HG02642 (cell line): Measurements from ENCODE around the gene CCDC39.
A peak's percentile ranks its signal among the peaks of the same experiment; 100 is the strongest.

Experiments
- ATAC-seq: cut with Tn5 transposase; IDR thresholded peaks from one replicate; pipeline ENCODE4 v1.9.1; 2021; ENCODE audit warnings: mild to moderate bottlenecking; ENCODE audit not compliant: unreplicated experiment, poor library complexity

Gene CCDC39

GRCh38 chr3:180679178-180680096 is at the start of gene CCDC39:
Gene CCDC39 (minus strand): TSS chr3:180679489. CDS start chr3:180679380, 109 bp downstream.
- peak; percentile 99 for ATAC-seq

- no peak for ATAC-seq
Measured at GRCh38 chr3:180720012-180720411, 40.7 kb upstream of the CCDC39 start.

GRCh38 chr3:180707896-180708295 is 28.6 kb upstream of the CCDC39 start:
- ATAC-seq, result no peak

- no peak for ATAC-seq
Measured at GRCh38 chr3:180705619-180706018, 26.3 kb upstream of the CCDC39 start.

DNA sequence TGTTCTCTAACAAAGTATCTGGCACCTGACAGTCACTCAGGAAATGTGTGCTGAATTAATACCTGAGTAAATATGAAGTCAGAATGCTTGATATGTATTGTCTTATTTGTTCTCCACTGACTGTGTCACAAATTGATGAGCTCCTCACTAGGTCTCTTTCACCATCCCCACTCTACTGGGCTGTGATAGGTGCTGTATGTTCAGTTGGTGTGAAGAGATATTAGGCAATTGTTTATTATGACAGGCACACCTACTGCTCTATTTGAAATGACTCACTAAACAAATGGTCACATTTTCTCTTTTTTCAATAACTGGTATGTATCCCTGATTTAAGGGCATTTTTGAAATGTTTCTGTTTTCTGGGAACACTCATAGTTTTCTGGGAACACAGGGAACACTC is 25.2 kb upstream of the CCDC39 start:
- no peak for ATAC-seq

DNA sequence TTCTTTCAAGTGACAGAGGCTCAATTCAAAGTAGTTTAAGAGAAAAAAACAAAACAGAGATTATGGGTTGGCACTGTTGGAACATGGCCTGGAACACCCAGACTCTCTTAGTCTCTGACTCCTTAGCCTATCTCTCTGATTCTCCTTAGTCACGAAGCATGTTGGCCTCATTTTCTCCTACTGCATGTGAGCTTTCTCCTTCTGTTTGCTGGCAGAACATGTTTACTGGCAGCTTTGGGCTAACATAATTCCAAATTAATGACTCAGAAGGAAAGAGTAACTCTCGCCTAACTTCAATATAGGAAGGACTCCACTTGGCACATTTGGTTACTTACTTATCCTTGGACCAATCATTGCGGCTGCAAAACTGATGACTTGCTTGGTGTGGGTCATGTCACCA is 21.7 kb upstream of the CCDC39 start:
- ATAC-seq, result no peak

DNA sequence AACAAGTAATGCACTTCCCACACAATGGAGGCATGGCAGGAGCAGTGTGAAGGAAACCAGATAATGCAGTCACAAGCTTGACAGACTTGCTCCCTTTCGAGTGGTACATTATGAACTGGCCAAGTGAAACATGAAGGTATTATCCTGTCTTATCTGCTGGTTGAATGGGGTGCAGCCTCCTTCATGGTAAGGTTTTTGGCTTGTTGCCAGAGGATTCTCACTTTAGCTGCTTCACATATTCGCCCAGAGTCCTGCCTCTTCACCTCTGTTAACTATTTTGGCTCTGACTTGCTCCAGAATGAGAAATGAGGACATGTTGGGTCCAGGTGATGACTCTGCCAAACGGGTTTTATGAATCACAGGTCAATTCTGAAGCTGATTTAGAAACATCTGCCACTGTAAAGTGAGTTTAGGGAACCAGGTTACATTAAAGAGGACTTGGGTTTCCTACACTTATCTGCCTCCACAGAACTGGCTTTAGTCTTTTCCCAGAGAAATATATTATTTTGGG is 19.5 kb upstream of the CCDC39 start:
- no peak for ATAC-seq

DNA sequence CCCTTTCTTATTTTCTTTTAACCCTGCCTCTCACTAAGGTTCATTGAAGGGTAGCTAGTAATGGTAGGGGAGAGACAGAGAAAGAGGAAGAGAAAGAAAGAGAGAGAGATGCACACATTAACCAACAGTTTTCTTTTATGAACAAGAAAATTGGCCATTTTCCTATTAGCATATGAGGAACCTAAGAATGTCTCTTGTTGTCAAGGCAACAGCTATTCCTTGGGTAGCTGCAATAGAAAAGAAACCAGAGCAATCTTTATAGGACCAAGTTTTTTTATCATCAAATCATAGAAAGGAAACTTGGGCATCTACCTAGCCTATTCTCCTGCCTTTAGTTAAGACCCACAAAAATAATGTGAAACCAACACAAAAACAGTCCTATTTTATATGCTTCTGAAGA is 15.0 kb upstream of the CCDC39 start:
- ATAC-seq, result no peak

DNA sequence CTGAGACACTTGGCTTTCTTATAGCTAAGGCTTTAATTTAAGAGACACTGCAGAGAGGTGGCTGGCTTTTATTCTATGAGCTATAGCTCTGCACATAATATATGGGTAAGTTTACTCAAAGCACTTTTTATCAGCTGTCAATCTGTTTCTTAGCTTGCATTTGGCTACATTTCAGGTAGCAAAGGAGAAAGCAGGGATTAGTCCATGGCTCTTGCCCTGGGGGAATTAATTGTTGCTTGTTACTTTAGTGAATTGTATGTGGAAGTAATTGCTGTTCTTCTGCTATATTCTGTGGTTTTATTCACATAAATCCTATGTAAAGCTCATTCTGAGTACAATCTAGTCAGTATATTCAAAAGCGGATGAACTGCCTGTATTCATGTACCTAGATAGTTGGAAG is 14.4 kb upstream of the CCDC39 start:
- ATAC-seq, result no peak

GRCh38 chr3:180690061-180690460 is 10.8 kb upstream of the CCDC39 start:
- ATAC-seq, result no peak

GRCh38 chr3:180684807-180685206 is 5.5 kb upstream of the CCDC39 start:
- ATAC-seq, result no peak

GRCh38 chr3:180683816-180684215 is 4.5 kb upstream of the CCDC39 start:
- no peak for ATAC-seq

GRCh38 chr3:180680097-180680430 is 775 bp upstream of the CCDC39 start:
- peak; percentile 35 for ATAC-seq

DNA sequence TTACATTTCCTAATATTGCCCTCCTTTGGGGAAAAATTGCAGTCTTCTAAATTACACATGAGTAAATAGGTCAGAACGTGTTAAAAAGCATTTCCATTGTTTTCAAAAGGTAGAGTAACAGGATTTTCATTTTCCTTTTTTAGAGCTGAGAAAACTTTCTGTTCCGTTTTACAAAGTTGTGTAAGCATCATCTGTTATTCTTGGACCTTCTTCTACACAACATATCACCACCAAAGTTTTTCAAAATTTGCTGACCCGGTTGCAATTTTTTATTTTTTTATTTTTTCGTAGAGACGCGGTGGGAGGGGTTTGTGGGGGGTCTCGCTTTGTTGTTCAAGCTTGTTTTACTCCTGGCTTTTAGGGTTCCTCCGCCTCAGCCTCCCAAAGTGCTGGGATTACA is 1.1 kb downstream of the CCDC39 start:
- ATAC-seq, result no peak

GRCh38 chr3:180661444-180661843 is 17.8 kb downstream of the CCDC39 start:
- ATAC-seq, result no peak

DNA sequence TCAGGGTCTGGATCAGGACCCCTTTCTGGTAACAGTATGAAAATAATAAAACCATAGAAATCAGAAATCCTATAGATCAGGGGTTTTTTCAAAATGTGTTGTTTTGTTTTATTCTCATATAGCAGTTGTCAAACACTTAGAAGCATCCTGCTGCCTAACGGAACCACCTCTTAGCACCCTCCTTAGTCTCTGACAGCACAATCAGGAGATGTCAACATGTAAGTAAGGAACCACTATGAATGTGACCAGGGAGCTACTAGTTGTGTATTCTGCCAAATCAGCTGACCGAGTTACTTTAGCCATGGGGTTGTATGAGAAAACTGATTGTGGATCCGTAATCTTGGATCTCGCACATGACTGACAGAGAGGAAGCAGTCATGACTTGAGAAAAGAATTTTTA is 22.2 kb downstream of the CCDC39 start:
- ATAC-seq, result no peak

DNA sequence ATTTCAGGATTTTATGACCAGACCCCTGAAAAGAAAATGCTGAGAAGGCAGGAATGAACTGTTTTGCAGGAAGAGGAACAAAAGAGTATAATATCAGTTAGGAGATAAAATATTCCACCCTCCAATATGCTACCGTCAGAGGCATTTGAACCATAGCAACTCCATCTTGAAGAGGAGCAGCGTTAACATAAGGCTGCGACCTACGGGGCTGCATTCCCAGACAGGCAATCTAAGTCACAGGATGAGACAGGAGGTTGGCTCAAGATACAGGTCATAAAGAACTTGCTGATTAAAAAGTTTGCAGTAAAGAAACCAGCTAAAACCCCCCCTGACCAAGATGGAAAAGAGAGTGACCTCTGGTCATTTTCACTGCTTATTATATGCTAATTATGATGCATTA is 22.9 kb downstream of the CCDC39 start:
- ATAC-seq, result no peak

GRCh38 chr3:180646187-180646790 is 33.0 kb downstream of the CCDC39 start:
- no peak for ATAC-seq

GRCh38 chr3:180640987-180641386 is 38.3 kb downstream of the CCDC39 start:
- ATAC-seq, result no peak

DNA sequence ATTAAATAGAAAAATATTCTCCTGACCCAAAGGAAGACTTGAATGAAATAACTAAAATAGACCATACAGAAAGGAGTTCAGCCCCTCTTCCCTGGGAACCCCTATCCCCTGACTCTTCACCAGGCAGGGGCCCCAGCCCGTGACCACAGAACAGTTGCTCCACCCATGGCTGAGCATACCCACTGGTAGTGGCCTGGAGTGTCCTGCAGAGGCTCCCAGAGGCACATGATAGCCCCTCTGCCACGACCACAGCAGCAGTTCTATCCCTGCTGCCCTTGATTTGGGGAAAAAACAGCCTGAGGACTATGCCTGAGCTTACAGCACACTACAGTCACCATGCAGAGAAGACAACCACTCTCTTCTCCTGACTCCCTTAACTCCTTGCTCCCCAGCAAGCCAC is 45.6 kb downstream of the CCDC39 start:
- peak; percentile 53 for ATAC-seq

DNA sequence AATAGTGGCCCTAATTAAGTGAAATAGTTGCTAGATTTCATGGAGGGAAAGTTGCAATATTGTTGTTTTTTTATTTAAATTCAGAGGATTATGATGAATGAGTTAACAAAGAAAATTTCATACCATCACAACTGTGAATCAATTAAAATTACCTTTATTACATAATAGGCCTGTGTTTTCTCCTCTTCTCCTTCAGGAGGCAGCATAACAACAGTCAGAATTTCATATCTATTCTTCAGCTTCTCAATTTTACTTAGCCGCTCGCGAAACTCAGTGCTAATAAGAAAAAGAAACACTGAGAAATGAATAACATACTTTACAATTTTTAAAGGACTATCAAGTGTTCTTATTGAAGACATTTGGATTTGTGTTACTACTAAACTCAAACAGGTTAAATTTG is 48.0 kb downstream of the CCDC39 start:
- ATAC-seq, result no peak

- no peak for ATAC-seq
Measured at GRCh38 chr3:180630371-180630770, 48.9 kb downstream of the CCDC39 start.
